ENCODE measurements around the gene YWHAE. TPM values are rescaled to one million over a fixed set of nuclear protein-coding genes. Genes with fewer than 3 reads are reported as not detected.
"Not testable (repeated sequence)": the region's sequence is repeated elsewhere in the genome, so short reads cannot be mapped to it uniquely, and the experiment has no call there.

YWHAE gene
- total RNA-seq, 2 experiments from 2014 or later, result 267 to 646 TPM

DNA sequence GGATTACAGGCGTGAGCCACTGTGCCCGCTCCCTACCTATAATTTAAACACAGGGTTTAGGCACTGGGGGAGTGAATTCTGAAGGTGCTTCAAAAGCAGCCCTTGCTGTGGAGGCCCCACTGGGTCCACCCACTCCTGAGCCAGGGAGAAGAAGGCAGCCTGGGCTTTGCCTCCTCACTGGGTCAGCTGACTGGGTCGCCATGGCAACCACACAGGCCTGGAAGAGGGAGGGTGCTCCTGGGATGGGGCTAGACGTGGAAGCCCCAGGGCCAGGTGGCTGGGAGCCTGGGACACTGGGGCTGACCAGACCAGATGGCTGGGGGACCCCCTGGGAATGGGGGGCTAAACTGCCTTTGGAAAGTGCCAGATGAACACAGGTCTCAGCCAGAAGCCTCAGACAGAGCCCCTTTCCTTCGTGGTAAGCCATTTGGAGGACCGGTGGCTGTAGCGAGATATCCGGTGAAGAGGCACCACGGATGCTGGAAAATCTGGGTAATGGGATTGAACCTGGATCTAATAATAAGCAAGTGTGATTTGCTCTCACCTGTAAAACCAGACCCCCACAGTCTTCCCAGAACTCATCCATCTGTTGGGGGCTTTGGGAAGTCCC is 87.7 kb downstream of the YWHAE start:
- CTCF ChIA-PET (ENCODE audit: unreplicated experiment), result no interaction called here
- no peak overlapping the region for H3K4me3 ChIP-seq (ENCODE audit: low read depth, low read length, poor library complexity, severe bottlenecking)
- no peak overlapping the region for H3K27ac ChIP-seq (ENCODE audit: low read depth, low read length, poor library complexity, severe bottlenecking)
- no TSS peak for BruUV-seq (replicated peaks)
- DNase-seq (ENCODE audit: low spot score), result no peak
- no peaks in the 10 kb centered on the region for H3K36me3 ChIP-seq (ENCODE audit: insufficient read depth, low read length)
- H3K4me2 ChIP-seq (ENCODE audit: low read length), result no peak overlapping the region
- TF ChIP-seq EZH2phosphoT487 (IDR thresholded peaks at IDR 0.05; ENCODE audit: borderline replicate concordance, low read depth, low read length), result no peak
- TF ChIP-seq, protein P1, sequence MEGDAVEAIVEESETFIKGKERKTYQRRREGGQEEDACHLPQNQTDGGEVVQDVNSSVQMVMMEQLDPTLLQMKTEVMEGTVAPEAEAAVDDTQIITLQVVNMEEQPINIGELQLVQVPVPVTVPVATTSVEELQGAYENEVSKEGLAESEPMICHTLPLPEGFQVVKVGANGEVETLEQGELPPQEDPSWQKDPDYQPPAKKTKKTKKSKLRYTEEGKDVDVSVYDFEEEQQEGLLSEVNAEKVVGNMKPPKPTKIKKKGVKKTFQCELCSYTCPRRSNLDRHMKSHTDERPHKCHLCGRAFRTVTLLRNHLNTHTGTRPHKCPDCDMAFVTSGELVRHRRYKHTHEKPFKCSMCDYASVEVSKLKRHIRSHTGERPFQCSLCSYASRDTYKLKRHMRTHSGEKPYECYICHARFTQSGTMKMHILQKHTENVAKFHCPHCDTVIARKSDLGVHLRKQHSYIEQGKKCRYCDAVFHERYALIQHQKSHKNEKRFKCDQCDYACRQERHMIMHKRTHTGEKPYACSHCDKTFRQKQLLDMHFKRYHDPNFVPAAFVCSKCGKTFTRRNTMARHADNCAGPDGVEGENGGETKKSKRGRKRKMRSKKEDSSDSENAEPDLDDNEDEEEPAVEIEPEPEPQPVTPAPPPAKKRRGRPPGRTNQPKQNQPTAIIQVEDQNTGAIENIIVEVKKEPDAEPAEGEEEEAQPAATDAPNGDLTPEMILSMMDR (conservative IDR thresholded peaks at IDR 0.05; ENCODE audit: low read length), result no peak
- H3K9me2 ChIP-seq (ENCODE audit: insufficient read depth, low read length), result no peaks in the 10 kb centered on the region
- no peaks in the 10 kb centered on the region for H3K4me1 ChIP-seq (ENCODE audit: insufficient read depth, low read length, poor library complexity, severe bottlenecking)
- H2AFZ ChIP-seq (ENCODE audit: low read length), result no peak overlapping the region
- H3K79me2 ChIP-seq (ENCODE audit: insufficient read depth, low read depth, low read length), result no peaks in the 10 kb centered on the region
- H3K9me3 ChIP-seq (ENCODE audit: low read length), result no peaks in the 10 kb centered on the region
- POLR2A ChIA-PET, result no interaction called here
- intact Hi-C loops (cut with micrococcal nuclease; ENCODE audit: unreplicated experiment), result no loop called here
- no peaks in the 10 kb centered on the region for H4K20me1 ChIP-seq (ENCODE audit: insufficient read depth, low read length)

DNA sequence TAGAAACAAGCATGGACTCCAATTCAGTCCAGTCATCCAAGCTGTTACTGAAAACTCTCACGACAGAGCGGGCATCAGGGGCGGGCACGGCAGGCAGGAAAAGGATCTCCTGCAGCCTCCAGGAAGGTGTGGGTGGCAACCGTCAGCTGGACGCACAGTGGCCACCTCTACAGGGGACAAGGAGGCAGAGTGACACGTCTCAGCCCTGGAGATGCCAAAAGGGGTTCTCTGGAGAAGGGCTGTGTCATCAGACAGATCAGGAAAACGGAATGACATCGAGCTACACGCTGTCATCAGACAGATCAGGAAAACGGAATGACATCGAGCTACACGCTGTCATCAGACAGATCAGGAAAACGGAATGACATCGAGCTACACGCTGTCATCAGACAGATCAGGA is 92.2 kb downstream of the YWHAE start:
- H3K4me1 ChIP-seq (ENCODE audit: insufficient read depth, low read length, poor library complexity, severe bottlenecking); CTCF ChIA-PET (ENCODE audit: unreplicated experiment); H4K20me1 ChIP-seq (ENCODE audit: insufficient read depth, low read length); H3K4me3 ChIP-seq (ENCODE audit: low read depth, low read length, poor library complexity, severe bottlenecking); H3K27ac ChIP-seq (ENCODE audit: low read depth, low read length, poor library complexity, severe bottlenecking); H3K36me3 ChIP-seq (ENCODE audit: insufficient read depth, low read length); H3K9me2 ChIP-seq (ENCODE audit: insufficient read depth, low read length); H2AFZ ChIP-seq (ENCODE audit: low read length); POLR2A ChIA-PET; H3K9me3 ChIP-seq (ENCODE audit: low read length); H3K4me2 ChIP-seq (ENCODE audit: low read length); DNase-seq (ENCODE audit: low spot score); H3K79me2 ChIP-seq (ENCODE audit: insufficient read depth, low read depth, low read length); intact Hi-C loops (cut with micrococcal nuclease; ENCODE audit: unreplicated experiment); BruUV-seq (replicated peaks): not testable (repeated sequence)

DNA sequence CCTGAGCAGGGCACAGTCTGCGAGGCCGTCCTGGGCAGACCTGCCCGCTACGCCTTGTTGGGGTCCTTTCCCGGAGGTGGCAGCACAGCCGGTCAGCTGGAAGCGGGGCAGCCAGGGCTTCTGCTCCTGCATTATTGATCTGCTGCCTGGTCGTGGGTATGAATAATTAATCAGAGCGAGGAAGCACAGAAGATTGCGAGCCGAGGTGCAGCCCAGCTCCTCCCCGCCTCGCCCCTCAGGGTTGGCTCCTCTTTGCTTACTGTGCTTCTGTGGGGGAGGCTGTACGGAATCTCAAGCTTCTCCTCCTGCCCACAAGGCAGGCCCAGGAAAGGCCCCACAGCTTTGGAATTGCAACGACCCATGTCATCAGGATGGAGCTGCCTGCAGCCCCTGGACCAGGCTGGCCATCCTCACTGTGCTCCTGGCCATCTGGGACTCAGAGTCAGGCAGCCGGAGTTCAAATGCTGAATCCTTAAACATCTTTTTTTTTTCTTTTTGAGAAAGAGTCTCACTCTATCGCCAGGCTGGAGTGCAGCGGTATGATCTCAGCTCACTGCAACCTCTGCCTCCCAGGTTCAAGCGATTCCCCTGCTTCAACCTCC is 95.0 kb downstream of the YWHAE start:
- CTCF ChIA-PET (ENCODE audit: unreplicated experiment), result no interaction called here
- no TSS peak for BruUV-seq (replicated peaks)
- POLR2A ChIA-PET, result no interaction called here

More for the DNA sequence above, 95.0 kb downstream of the YWHAE start:
- intact Hi-C loops (cut with micrococcal nuclease; ENCODE audit: unreplicated experiment), result no loop called here
- TF ChIP-seq, protein P1 (conservative IDR thresholded peaks at IDR 0.05; ENCODE audit: low read length), result no peak
- TF ChIP-seq EZH2phosphoT487 (IDR thresholded peaks at IDR 0.05; ENCODE audit: borderline replicate concordance, low read depth, low read length), result no peak
- no peaks in the 10 kb centered on the region for H3K36me3 ChIP-seq (ENCODE audit: insufficient read depth, low read length)
- no peaks in the 10 kb centered on the region for H3K9me2 ChIP-seq (ENCODE audit: insufficient read depth, low read length)
- H3K4me1 ChIP-seq (ENCODE audit: insufficient read depth, low read length, poor library complexity, severe bottlenecking), result no peaks in the 10 kb centered on the region
- no peak for DNase-seq (ENCODE audit: low spot score)
- H4K20me1 ChIP-seq (ENCODE audit: insufficient read depth, low read length), result no peaks in the 10 kb centered on the region
- H3K4me2 ChIP-seq (ENCODE audit: low read length), result no peak overlapping the region
- H3K27ac ChIP-seq (ENCODE audit: low read depth, low read length, poor library complexity, severe bottlenecking), result no peak overlapping the region
- no peaks in the 10 kb centered on the region for H3K9me3 ChIP-seq (ENCODE audit: low read length)
- H2AFZ ChIP-seq (ENCODE audit: low read length), result no peak overlapping the region
- H3K79me2 ChIP-seq (ENCODE audit: insufficient read depth, low read depth, low read length), result no peaks in the 10 kb centered on the region
- H3K4me3 ChIP-seq (ENCODE audit: low read depth, low read length, poor library complexity, severe bottlenecking), result no peak overlapping the region
